ENCODE data around the gene IL34.
"Not testable (repeated sequence)": the region's sequence is repeated elsewhere in the genome, so short reads cannot be mapped to it uniquely, and the experiment has no call there.

IL34 gene

DNA sequence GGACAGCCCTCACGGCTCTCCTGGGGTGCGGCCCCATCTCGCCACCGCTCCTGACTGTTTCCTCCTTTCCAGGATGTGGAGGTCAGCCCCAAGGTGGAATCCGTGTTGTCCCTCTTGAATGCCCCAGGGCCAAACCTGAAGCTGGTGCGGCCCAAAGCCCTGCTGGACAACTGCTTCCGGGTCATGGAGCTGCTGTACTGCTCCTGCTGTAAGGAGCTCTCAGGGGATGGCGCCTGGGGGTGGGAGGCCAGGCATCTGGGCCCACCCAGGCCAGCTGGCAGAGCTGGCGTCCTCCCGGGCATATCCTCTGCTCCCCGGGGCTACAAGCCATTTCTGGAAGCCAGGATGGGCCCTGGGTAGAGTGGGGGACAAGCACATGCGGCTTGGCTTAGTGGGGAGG lies 13.2 kb downstream of the IL34 start:
- no peak for DNase-seq
- no peak for TF ChIP-seq POLR2A (IDR thresholded peaks at IDR 0.05; ENCODE audit: low read length)
- no peak for TF ChIP-seq GATA1 (IDR thresholded peaks at IDR 0.05; ENCODE audit: low read depth, low read length)

DNA sequence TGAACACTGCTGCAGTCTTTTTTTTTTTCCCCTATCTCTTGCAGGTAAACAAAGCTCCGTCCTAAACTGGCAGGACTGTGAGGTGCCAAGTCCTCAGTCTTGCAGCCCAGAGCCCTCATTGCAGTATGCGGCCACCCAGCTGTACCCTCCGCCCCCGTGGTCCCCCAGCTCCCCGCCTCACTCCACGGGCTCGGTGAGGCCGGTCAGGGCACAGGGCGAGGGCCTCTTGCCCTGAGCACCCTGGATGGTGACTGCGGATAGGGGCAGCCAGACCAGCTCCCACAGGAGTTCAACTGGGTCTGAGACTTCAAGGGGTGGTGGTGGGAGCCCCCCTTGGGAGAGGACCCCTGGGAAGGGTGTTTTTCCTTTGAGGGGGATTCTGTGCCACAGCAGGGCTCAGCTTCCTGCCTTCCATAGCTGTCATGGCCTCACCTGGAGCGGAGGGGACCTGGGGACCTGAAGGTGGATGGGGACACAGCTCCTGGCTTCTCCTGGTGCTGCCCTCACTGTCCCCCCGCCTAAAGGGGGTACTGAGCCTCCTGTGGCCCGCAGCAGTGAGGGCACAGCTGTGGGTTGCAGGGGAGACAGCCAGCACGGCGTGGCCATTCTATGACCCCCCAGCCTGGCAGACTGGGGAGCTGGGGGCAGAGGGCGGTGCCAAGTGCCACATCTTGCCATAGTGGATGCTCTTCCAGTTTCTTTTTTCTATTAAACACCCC lies 13.8 kb downstream of the IL34 start:
- DNase-seq = no peak
- TF ChIP-seq POLR2A (IDR thresholded peaks at IDR 0.05; ENCODE audit: low read length) (no peak), GATA1 (IDR thresholded peaks at IDR 0.05; ENCODE audit: low read depth, low read length) (no peak)

GRCh38 chr16:70660672-70661350 lies 14.5 kb downstream of the IL34 start:
- TF ChIP-seq POLR2A (IDR thresholded peaks at IDR 0.05; ENCODE audit: low read length) (no peak), GATA1 (IDR thresholded peaks at IDR 0.05; ENCODE audit: low read depth, low read length) (no peak)

DNA sequence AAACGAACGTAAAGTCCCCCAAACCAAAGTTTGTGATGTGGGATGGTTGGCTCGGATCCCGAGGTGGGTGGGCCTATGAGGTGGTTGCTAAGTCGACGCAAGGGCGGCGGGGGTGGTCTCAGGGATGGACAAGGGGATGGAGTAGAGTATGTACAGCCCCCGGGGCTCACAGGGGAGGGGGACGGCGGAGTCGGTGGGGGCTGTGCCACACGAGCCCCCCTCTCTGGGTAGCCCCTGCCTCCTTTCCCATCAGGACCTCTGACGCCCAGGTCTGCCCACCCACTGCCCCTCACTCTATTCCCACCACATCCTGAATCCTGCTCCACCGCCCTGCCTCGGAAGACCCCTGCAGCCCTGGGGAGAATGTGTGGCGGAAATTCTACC lies 15.2 kb downstream of the IL34 start:
- no peak for DNase-seq
- TF ChIP-seq GATA1 (IDR thresholded peaks at IDR 0.05; ENCODE audit: low read depth, low read length) (no peak), POLR2A (IDR thresholded peaks at IDR 0.05; ENCODE audit: low read length) (no peak)

More at GRCh38 chr16:70660672-70661350, 14.5 kb downstream of the IL34 start:
- DNase-seq = no peak

DNA sequence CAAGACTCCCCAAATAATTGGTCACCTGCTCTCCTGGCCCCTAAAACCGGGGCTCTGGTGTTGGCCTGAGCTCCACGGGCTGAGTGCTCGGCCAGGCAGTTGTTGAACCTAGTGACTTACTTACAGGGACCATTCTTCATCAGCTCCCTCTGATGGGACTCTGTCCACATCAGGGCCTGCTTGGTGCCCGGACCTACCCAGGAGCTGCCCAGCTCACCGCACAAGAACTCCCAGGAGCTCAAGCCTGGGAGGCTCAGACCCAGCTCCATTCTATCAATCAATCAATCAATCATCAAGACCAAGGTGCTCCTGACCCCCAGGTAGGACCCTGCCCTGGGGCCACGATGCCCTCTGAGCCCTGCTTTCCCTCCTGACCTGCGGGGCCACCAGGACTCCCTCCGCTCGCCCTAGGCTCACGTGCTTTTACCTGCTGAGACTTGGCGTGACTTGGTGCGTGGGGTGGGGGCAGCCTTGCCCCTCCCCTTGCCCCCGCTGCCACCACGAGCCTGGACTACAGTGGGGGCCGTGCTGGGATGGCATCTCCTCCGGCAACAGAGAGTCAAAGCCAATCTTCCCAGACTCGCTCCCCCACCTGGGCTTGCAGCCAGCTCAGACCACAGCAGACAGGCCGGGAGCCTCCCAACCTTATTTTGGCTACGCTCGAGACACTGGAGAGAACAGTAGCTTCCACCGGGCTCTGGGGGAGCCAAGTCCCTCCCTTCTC lies 15.7 kb downstream of the IL34 start:
- no peak for TF ChIP-seq POLR2A (IDR thresholded peaks at IDR 0.05; ENCODE audit: low read length)
- no peak for TF ChIP-seq GATA1 (IDR thresholded peaks at IDR 0.05; ENCODE audit: low read depth, low read length)
- DNase-seq = no peak

- DNase-seq = no peak
- TF ChIP-seq GATA1 (IDR thresholded peaks at IDR 0.05; ENCODE audit: low read depth, low read length) = no peak
- TF ChIP-seq POLR2A (IDR thresholded peaks at IDR 0.05; ENCODE audit: low read length) = no peak
Measured at GRCh38 chr16:70662991-70663523, 16.7 kb downstream of the IL34 start.

DNA sequence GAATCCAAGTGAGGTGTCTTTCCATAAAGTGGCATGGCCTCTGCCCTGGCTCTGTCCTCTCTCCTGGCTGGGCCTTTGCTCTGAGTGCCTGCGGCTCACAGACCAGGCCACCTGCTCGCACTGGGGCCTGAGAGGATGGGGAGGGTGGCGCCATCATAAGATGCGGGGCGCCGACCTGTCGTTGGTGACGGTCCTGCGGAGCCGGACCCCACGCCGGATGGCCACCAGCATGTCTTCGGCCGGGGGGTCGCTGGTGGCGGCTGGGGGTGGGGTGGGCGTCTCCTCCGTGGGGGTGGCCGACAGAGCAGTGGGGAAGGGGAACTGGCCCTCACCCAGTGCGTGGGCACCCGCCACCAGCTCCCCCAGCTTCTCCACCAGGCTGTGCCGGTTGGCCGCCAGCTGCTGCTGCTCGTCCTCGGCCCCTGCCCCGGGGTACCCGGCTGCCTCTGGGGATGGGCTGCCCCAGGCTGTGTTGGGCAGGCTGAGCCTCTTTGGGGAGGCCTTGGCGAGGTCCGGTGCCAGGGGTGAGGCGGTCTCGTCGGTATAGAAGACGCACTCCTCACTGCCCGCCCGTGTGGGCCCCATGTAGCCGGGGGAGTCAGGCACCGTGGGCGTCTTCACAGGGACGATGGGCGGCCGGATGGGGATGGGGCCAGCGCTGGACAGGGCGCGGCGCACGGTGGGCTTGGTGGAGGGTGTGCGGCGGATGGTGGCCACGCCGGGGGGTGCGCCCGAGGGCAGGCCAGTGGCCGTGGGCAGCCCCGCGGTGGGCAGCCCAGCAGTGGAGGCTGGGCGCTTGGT lies 17.4 kb downstream of the IL34 start:
- TF ChIP-seq GATA1 (IDR thresholded peaks at IDR 0.05; ENCODE audit: low read depth, low read length) (no peak), POLR2A (IDR thresholded peaks at IDR 0.05; ENCODE audit: low read length) (no peak)
- no peak for DNase-seq

DNA sequence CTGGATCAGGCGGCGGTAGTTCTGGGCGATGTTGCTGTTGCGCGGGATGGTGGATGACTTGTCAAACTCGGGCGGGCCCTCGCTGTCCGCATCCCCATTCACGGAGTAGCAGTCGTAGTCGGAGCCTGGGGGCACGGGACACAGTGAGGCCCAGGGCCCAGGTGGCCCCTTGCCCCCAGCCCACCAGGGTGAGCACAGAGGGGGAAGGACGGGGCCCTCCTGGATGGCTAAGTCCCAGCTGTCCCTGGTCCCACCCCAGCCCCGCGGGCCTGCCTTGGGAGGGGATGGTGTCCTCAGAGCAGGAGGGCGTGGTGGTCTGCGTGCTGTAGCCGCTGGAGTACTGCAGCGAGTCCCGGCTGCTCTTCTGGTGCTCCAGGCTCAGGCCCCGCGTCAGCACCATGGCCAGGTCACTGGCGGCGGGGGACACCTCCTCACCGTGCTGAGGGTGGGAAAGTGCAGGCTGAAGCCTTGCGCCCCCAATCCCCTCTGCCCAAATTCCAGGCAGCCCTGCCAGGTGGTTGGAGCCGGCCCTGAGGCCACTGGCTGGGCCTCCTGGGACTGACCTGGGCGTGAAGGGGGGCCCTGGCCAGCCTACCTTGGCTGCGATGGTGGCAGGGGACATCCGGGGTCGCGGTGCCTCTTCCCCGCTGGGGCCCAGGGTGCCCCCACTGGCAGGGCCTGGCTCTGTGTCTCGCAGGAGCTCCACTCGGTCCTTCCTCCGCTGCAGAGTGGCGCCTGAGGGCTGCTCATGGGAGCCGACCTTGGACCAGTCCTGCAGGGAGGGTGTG lies 18.2 kb downstream of the IL34 start:
- DNase-seq = no peak
- no peak for TF ChIP-seq POLR2A (IDR thresholded peaks at IDR 0.05; ENCODE audit: low read length)
- no peak for TF ChIP-seq GATA1 (IDR thresholded peaks at IDR 0.05; ENCODE audit: low read depth, low read length)

- no peak for TF ChIP-seq POLR2A (IDR thresholded peaks at IDR 0.05; ENCODE audit: low read length)
- TF ChIP-seq GATA1 (IDR thresholded peaks at IDR 0.05; ENCODE audit: low read depth, low read length) = no peak
- no peak for DNase-seq
Measured at GRCh38 chr16:70665113-70665694, 18.8 kb downstream of the IL34 start.

DNA sequence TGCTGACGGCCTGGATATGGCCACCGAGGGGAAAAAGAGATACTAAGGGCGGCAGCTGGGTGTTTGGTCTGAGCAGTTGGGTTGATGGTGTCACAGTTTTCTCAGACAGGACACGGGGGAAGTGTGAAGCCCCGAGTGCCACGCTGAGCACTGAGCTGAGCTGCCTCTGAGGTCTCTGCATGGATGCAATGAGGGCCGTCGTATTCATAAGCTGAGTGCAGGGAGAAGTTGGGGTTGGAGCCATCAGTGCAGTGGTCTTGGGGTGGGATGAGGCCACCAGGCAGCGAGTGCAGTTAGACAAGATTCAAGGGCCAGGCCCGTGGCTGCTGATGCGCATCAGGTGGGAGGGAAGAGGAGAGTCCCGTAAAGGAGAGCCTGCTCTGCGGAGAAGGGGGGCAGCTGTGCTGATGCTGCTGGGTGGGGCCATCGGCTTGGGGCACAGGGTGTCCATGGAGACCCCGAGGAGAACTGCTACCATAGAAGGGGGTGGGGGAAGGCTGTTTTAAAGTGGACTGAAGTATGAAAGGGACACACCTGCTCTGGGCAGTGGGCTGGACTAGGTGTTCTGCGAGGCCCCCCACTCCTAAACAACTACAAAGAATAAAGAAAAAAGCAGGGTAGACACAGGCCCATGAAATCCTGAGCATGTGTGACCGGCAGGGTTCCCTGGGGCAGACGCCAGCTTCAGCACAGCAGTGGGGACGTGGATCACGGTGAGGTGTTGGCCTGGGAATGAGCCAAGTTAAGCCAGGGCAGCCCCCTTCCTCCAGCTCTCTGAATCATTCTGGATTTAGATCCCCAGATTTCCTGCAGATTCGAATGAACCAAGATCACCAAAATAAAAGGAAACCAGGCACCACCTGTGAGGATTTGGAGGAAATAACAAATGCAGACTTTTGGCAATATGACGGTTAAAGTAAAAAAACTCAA lies 19.7 kb downstream of the IL34 start:
- no peak for TF ChIP-seq GATA1 (IDR thresholded peaks at IDR 0.05; ENCODE audit: low read depth, low read length)
- no peak for TF ChIP-seq POLR2A (IDR thresholded peaks at IDR 0.05; ENCODE audit: low read length)
- no peak for DNase-seq

DNA sequence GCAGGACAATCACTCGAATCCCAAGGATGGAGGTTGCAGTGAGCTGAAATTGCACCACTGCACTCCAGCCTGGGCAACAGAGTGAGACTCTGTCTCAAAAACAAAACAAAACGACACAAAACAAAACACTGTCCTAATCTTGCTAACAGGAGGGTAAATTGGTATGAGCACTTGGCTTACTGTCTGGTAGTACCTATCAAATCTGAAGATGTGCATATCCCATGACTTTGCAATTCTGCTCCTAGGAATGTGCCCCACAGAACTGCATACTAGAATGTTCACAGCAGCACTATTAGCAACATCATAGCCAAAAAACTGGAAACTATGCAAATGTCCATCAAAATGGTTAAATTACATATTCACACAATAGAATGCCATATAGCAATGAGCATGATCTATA lies 23.8 kb downstream of the IL34 start:
- no peak for DNase-seq
- TF ChIP-seq POLR2A (IDR thresholded peaks at IDR 0.05; ENCODE audit: low read length) (no peak), GATA1 (IDR thresholded peaks at IDR 0.05; ENCODE audit: low read depth, low read length) (no peak)

DNA sequence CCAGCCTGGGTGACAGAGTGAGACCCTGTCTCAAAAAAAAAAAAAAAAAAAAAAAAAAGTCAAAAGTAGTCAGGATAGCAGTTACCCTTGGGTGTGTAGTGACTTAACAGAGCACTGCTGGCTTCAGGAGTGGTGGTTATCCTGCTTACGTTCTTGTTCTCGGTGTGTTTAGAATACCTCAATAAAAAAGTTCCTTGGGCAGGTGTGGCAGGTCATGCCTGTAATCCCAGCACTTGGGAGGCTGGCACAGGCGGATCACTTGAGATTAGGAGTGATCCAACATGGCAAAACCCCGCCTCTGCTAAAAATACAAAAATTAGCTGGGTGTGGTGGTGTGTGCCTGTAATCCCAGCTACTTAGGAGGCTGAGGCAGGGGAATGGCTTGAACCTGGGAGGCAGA lies 24.6 kb downstream of the IL34 start:
- not testable (repeated sequence) for DNase-seq

Measured in erythroblast (primary cell).